ENCODE measurements around the gene MPP3.

DNA sequence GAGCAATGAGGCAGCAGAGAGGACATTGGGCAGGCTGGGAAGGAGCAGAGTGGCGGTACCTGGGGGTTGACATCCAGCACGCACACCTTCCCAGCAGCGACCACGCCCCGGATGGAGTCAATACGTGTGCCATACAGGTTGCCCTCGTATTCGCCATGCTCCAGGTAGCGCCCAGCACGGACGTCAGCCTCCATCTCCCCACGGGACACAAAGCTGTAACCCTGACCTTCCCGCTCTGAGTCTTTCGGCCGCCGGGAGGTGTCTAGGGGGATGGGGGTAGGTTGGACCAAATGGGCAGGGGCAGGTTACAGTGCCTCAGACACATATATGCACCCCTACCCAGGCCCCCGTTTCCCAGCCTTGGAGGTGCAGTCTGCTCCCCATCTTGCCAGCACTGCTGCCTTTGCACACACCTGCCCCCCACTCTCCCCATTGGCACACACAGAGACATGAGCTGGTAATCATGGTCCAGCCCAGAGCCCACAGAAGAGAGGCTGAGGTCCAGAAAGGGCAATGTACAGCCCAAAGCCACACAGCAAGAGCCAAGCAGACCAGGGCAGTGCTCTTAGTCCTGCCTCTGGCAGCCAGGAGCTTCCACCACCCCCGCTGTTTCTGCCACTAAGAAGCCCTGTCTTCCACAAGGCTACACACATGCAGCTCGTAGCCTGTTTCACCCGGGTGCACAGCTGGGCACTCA is 46.9 kb upstream of the MPP3 start:
- TF ChIP-seq, protein P1, sequence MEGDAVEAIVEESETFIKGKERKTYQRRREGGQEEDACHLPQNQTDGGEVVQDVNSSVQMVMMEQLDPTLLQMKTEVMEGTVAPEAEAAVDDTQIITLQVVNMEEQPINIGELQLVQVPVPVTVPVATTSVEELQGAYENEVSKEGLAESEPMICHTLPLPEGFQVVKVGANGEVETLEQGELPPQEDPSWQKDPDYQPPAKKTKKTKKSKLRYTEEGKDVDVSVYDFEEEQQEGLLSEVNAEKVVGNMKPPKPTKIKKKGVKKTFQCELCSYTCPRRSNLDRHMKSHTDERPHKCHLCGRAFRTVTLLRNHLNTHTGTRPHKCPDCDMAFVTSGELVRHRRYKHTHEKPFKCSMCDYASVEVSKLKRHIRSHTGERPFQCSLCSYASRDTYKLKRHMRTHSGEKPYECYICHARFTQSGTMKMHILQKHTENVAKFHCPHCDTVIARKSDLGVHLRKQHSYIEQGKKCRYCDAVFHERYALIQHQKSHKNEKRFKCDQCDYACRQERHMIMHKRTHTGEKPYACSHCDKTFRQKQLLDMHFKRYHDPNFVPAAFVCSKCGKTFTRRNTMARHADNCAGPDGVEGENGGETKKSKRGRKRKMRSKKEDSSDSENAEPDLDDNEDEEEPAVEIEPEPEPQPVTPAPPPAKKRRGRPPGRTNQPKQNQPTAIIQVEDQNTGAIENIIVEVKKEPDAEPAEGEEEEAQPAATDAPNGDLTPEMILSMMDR (IDR thresholded peaks at IDR 0.05 in 2 of 3, conservative IDR thresholded peaks at IDR 0.05 in 1 of 3; ENCODE audit: control insufficient read depth in 2 of 3, extremely low read depth in 1 of 3, insufficient read depth in 1 of 3, low read depth in 3 of 3, low read length in 3 of 3), result no peak
- TF ChIP-seq POLR2AphosphoS2 (IDR thresholded peaks at IDR 0.05; ENCODE audit: low read depth, low read length), result no peak
- TF ChIP-seq HDAC6 (IDR thresholded peaks at IDR 0.05; ENCODE audit: unreplicated experiment), result no peak
- TF ChIP-seq EZH2 (IDR thresholded peaks at IDR 0.05; ENCODE audit: borderline replicate concordance, control insufficient read depth, low read depth, low read length), result no peak
- TF ChIP-seq, protein P2, sequence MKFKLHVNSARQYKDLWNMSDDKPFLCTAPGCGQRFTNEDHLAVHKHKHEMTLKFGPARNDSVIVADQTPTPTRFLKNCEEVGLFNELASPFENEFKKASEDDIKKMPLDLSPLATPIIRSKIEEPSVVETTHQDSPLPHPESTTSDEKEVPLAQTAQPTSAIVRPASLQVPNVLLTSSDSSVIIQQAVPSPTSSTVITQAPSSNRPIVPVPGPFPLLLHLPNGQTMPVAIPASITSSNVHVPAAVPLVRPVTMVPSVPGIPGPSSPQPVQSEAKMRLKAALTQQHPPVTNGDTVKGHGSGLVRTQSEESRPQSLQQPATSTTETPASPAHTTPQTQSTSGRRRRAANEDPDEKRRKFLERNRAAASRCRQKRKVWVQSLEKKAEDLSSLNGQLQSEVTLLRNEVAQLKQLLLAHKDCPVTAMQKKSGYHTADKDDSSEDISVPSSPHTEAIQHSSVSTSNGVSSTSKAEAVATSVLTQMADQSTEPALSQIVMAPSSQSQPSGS (IDR thresholded peaks at IDR 0.05; ENCODE audit: low read length), result no peak

All from GM12878 (cell line).